Osteocyte (in vitro differentiated cells): Measurements from ENCODE around the gene MTX3. TPM values are rescaled to one million over a fixed set of nuclear protein-coding genes. Genes with fewer than 3 reads are reported as not detected.

ENCODE experiments used
- DNase-seq: peaks from one replicate; pipeline ENCODE4 v3.0.0; 2021; ENCODE audit warnings: mixed read lengths; ENCODE audit not compliant: unreplicated experiment; ENCODE audit errors: extremely low spot score
- H3K27ac Mint-ChIP-seq: one replicate; pipeline ENCODE4 v1.8.0; 2021; ENCODE audit warnings: mild to moderate bottlenecking, mixed read lengths; ENCODE audit not compliant: unreplicated experiment
- H3K27me3 Mint-ChIP-seq: one replicate; pipeline ENCODE4 v1.8.0; 2021; ENCODE audit warnings: mixed read lengths; ENCODE audit not compliant: unreplicated experiment
- H3K36me3 Mint-ChIP-seq: one replicate; pipeline ENCODE4 v1.8.0; 2021; ENCODE audit warnings: mixed read lengths; ENCODE audit not compliant: unreplicated experiment
- H3K4me1 Mint-ChIP-seq: one replicate; pipeline ENCODE4 v1.8.0; 2021; ENCODE audit warnings: mixed read lengths; ENCODE audit not compliant: unreplicated experiment
- H3K4me3 Mint-ChIP-seq: one replicate; pipeline ENCODE4 v1.8.0; 2021; ENCODE audit warnings: mild to moderate bottlenecking, moderate library complexity, mixed read lengths; ENCODE audit not compliant: unreplicated experiment
- H3K9me3 Mint-ChIP-seq: one replicate; pipeline ENCODE4 v1.8.0; 2021; ENCODE audit warnings: mixed read lengths; ENCODE audit not compliant: unreplicated experiment
- total RNA-seq: library from RNA; stranded (reverse); gene quantifications from 2 replicates; pipeline ENCODE4 v1.2.1, GENCODE V29; 2021
- TF ChIP-seq, protein P1 (sequence below): fragments of 200-600 bp; sonication (generic); IDR thresholded peaks from 2 replicates; pipeline ENCODE4 v1.5.0; 2021; ENCODE audit warnings: antibody characterized with exemption, mild to moderate bottlenecking, moderate library complexity

The MTX3 gene
- total RNA-seq, 1 donor from 2014 or later = 12.7 TPM

DNA sequence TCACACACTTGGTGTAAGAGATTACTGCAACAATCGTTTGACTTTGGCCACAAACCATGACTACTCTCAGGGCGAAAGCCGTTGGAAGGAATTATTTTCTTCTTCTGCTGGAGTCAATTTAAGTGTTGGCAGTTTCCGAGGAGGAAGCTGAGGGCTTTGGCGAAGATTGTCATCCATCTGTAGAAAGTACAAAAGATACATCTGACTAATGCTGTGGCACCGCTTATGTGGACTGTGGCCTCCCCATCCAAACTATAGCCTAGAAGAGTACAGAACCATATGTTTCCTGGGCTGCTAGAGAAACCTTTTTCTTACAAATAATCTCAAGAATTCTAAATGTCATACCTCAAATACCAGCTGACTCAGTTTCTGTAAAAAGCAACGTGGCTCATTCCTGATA is 7.4 kb downstream of the MTX3 start:
- Mint-ChIP-seq H3K4me3 (no peak overlapping the region), H3K27ac (no peak overlapping the region), H3K27me3 (no peaks in the 10 kb centered on the region), H3K9me3 (no peaks in the 10 kb centered on the region), H3K4me1 (no peaks in the 10 kb centered on the region), H3K36me3 (peaks cover 58% of the 10 kb centered on the region)
- no peak for DNase-seq
- TF ChIP-seq, protein P1, sequence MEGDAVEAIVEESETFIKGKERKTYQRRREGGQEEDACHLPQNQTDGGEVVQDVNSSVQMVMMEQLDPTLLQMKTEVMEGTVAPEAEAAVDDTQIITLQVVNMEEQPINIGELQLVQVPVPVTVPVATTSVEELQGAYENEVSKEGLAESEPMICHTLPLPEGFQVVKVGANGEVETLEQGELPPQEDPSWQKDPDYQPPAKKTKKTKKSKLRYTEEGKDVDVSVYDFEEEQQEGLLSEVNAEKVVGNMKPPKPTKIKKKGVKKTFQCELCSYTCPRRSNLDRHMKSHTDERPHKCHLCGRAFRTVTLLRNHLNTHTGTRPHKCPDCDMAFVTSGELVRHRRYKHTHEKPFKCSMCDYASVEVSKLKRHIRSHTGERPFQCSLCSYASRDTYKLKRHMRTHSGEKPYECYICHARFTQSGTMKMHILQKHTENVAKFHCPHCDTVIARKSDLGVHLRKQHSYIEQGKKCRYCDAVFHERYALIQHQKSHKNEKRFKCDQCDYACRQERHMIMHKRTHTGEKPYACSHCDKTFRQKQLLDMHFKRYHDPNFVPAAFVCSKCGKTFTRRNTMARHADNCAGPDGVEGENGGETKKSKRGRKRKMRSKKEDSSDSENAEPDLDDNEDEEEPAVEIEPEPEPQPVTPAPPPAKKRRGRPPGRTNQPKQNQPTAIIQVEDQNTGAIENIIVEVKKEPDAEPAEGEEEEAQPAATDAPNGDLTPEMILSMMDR = no peak

DNA sequence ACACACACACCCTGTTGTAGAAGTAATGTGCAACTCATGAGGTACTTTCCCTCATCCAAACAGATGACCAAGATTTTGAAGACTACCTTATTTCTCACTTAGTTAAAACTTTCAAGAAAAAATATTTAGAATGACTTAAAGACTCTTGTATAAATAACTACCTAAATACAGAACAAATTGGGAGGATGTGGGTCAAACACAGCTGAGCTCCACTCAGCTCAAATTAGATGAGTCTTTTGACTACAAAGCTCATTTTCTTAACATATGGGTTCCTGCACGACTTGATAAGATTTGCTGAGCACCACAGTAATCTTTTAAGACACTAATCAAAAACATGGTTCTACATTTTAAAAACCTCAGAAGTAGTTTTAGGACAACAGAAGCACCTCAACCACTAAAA is 8.9 kb downstream of the MTX3 start:
- no peak overlapping the region for H3K27ac Mint-ChIP-seq
- H3K36me3 Mint-ChIP-seq = peaks cover 61% of the 10 kb centered on the region
- TF ChIP-seq, protein P1 = no peak

GRCh38 chr5:79976759-79977515 is 14.1 kb downstream of the MTX3 start:
- H3K27ac Mint-ChIP-seq = no peak overlapping the region
- H3K36me3 Mint-ChIP-seq = peaks cover 38% of the 10 kb centered on the region
- TF ChIP-seq, protein P1 = no peak
- H3K4me3 Mint-ChIP-seq = no peak overlapping the region
- no peak for DNase-seq
- no peaks in the 10 kb centered on the region for H3K9me3 Mint-ChIP-seq
- H3K27me3 Mint-ChIP-seq = no peaks in the 10 kb centered on the region
- H3K4me1 Mint-ChIP-seq = no peaks in the 10 kb centered on the region

More for the DNA sequence above, 8.9 kb downstream of the MTX3 start:
- no peaks in the 10 kb centered on the region for H3K27me3 Mint-ChIP-seq
- H3K9me3 Mint-ChIP-seq = no peaks in the 10 kb centered on the region
- DNase-seq = no peak
- no peaks in the 10 kb centered on the region for H3K4me1 Mint-ChIP-seq
- no peak overlapping the region for H3K4me3 Mint-ChIP-seq

DNA sequence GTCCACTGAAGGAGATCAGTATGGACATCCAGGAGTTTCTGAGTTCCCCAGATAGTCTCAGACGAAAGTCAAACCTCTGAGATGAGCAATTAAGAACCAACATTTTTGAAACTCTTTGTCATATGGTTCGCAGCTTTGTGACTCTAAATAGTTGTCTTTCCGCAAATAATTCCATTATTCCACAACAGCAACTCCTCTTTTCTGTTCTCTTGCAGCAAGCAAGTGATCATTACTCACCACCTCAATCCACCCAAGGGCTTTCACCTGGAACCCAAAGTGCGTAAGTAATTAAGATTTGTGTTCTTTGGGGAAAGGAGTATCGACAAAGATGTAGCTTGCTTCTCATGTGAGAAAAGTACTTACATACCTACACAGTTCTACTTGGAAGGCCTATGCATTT is 15.6 kb downstream of the MTX3 start:
- Mint-ChIP-seq H3K27ac (no peak overlapping the region), H3K4me1 (no peaks in the 10 kb centered on the region), H3K27me3 (no peaks in the 10 kb centered on the region), H3K4me3 (no peak overlapping the region), H3K36me3 (peaks cover 33% of the 10 kb centered on the region), H3K9me3 (no peaks in the 10 kb centered on the region)
- TF ChIP-seq, protein P1 = no peak
- DNase-seq = no peak

DNA sequence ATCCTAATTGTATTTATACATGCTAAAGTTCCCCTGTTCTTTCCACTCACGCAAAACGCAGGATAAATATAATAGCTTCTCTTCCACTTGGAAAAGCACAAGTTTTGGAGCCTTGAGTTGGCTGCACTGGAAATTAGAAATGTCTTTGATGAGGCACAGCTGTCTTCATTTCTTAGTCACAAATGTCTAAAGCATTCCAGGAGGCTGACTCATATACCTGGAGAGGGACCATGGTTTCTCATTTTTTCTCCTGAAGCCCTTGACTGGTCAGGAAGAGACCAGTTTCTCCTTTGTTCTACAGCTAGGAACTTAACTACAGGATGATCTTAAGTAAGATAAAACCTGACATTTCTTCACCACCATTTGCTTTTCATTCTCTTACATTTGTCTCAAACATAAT is 16.2 kb downstream of the MTX3 start:
- H3K27ac Mint-ChIP-seq = no peak overlapping the region
- peaks cover 29% of the 10 kb centered on the region for H3K36me3 Mint-ChIP-seq
- TF ChIP-seq, protein P1 = no peak
- no peak overlapping the region for H3K4me3 Mint-ChIP-seq
- no peaks in the 10 kb centered on the region for H3K27me3 Mint-ChIP-seq
- H3K9me3 Mint-ChIP-seq = no peaks in the 10 kb centered on the region
- no peaks in the 10 kb centered on the region for H3K4me1 Mint-ChIP-seq
- no peak for DNase-seq
